BLaER1 treated with 17β-estradiol and CSF1 and Interleukin-3, amounts not matched to agents 10 nM and 100 nM (cell line): Measurements from ENCODE around the gene MAD1L1.

Source experiments
- H3K27ac ChIP-seq, 11 experiments: shearing (Covaris generic); formaldehyde crosslinking; 2 replicates each; pipeline ENCODE4 v1.8.1; 2022
- H3K27me3 ChIP-seq, 11 experiments: shearing (Covaris generic); formaldehyde crosslinking; 2 replicates each; pipeline ENCODE4 v1.8.1; 2022
- H3K36me3 ChIP-seq, 11 experiments: shearing (Covaris generic); formaldehyde crosslinking; 2 replicates each; pipeline ENCODE4 v1.8.1; 2022
- H3K4me1 ChIP-seq, 10 experiments: shearing (Covaris generic); formaldehyde crosslinking; 2 replicates each; pipeline ENCODE4 v1.8.1; 2022
- H3K4me2 ChIP-seq, 11 experiments: shearing (Covaris generic); formaldehyde crosslinking; 2 replicates each; pipeline ENCODE4 v1.8.1; 2022
- H3K4me3 ChIP-seq, 10 experiments: shearing (Covaris generic); formaldehyde crosslinking; 2 replicates each; pipeline ENCODE4 v1.8.1; 2022
- H3K9ac ChIP-seq, 11 experiments: shearing (Covaris generic); formaldehyde crosslinking; 2 replicates each; pipeline ENCODE4 v1.8.1; 2022
- H3K9me3 ChIP-seq, 11 experiments: shearing (Covaris generic); formaldehyde crosslinking; replicated peaks in 1 of 11; 2 replicates each; pipeline ENCODE4 v1.8.1; 2022
- H4K20me1 ChIP-seq, 11 experiments: shearing (Covaris generic); formaldehyde crosslinking; 2 replicates each; pipeline ENCODE4 v1.8.1; 2022
- Cebpa-rat ChIP-seq, 11 experiments: shearing (Covaris generic); IDR thresholded peaks; 2 replicates each; pipeline ENCODE4 v1.8.1; 2022

Gene MAD1L1

DNA sequence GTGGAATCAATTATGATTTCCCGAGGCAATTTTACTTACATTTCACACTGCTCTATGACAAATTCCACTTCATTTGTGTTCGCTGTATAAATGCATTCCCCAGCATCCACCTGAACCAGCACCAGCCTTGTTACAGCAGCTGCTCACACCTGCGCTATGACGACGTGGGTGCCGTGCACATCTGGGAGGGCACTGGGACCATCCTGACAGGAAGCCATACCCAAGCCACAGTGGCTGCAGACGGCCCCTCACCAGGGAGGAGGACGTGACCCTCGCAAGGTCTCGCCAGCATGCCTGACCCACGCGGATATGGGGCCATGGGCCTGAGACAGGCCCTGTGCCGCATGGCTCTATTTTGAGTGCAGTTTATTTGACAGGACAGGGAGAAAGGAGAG, 201.3 kb downstream of the MAD1L1 start:
- Histone ChIP-seq H3K4me1 (peaks cover 28 to 66% (median 54%) of the 10 kb centered on the region in 10 experiments), H3K27ac (peak overlapping the region in 2 of 11 experiments; percentile 28 to 45; a peak in 2 of 22 replicates), H3K4me3 (no peak overlapping the region), H3K9ac (peak overlapping the region in 2 of 11 experiments; percentile 9 to 48; a peak in 4 of 22 replicates), H3K9me3 (peaks cover 30 to 37% (median 34%) of the 10 kb centered on the region in 11 experiments), H4K20me1 (peaks cover 53 to 66% (median 60%) of the 10 kb centered on the region in 11 experiments; a peak in 21 of 22 replicates), H3K27me3 (peaks cover 0 to 2% (median 0%) of the 10 kb centered on the region in 11 experiments; a peak in 2 of 22 replicates), H3K4me2 (peak overlapping the region; percentile 62 to 96 (median 81)), H3K36me3 (peaks cover 15 to 39% (median 24%) of the 10 kb centered on the region in 11 experiments)
- no peak for TF ChIP-seq Cebpa-rat (IDR thresholded peaks at IDR 0.05)

GRCh38 chr7:2030475-2031450, 202.0 kb downstream of the MAD1L1 start:
- no peaks in the 10 kb centered on the region for H3K27me3 ChIP-seq
- peaks cover 27 to 62% (median 50%) of the 10 kb centered on the region in 10 experiments for H3K4me1 ChIP-seq
- TF ChIP-seq Cebpa-rat (IDR thresholded peaks at IDR 0.05), result no peak
- H3K4me3 ChIP-seq, result no peak overlapping the region
- peak overlapping the region; percentile 62 to 96 (median 81) for H3K4me2 ChIP-seq
- peaks cover 16 to 44% (median 27%) of the 10 kb centered on the region in 11 experiments for H3K36me3 ChIP-seq
- H3K9me3 ChIP-seq, result peaks cover 37 to 44% (median 41%) of the 10 kb centered on the region in 11 experiments
- peak overlapping the region in 2 of 11 experiments; percentile 28 to 45; a peak in 2 of 22 replicates for H3K27ac ChIP-seq
- peak overlapping the region in 3 of 11 experiments; percentile 9 to 48 (median 12); a peak in 2 of 22 replicates for H3K9ac ChIP-seq
- H4K20me1 ChIP-seq, result peaks cover 50 to 62% (median 55%) of the 10 kb centered on the region in 11 experiments; a peak in 21 of 22 replicates

DNA sequence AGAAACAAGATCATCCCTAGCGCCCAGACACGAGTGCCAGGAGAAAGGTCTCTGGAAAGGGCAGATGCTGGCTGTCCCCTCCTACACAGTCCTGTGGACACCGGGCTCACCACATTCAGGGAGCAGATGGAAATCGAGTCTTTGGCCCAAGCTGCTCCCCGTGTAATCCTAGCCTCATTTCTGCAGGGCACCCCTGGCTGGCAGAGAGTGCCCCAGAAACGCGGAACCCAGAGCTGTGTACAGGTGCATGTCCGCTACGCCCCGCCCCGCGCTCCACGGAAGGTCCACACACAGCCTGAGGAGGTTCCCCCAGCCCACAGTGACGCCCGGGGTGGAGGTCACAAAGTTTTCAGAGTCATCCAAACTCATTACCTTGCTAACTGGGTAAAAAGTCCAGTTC, 202.8 kb downstream of the MAD1L1 start:
- Histone ChIP-seq H4K20me1 (peaks cover 47 to 58% (median 52%) of the 10 kb centered on the region in 11 experiments; a peak in 21 of 22 replicates), H3K4me2 (peak overlapping the region in 7 of 11 experiments; percentile 77 to 96 (median 82); a peak in 10 of 22 replicates), H3K4me3 (no peak overlapping the region), H3K9me3 (peaks cover 44 to 52% (median 49%) of the 10 kb centered on the region in 11 experiments), H3K27me3 (no peaks in the 10 kb centered on the region), H3K4me1 (peaks cover 28 to 58% (median 47%) of the 10 kb centered on the region in 10 experiments), H3K27ac (no peak overlapping the region), H3K9ac (no peak overlapping the region), H3K36me3 (peaks cover 18 to 50% (median 34%) of the 10 kb centered on the region in 11 experiments)
- no peak for TF ChIP-seq Cebpa-rat (IDR thresholded peaks at IDR 0.05)

DNA sequence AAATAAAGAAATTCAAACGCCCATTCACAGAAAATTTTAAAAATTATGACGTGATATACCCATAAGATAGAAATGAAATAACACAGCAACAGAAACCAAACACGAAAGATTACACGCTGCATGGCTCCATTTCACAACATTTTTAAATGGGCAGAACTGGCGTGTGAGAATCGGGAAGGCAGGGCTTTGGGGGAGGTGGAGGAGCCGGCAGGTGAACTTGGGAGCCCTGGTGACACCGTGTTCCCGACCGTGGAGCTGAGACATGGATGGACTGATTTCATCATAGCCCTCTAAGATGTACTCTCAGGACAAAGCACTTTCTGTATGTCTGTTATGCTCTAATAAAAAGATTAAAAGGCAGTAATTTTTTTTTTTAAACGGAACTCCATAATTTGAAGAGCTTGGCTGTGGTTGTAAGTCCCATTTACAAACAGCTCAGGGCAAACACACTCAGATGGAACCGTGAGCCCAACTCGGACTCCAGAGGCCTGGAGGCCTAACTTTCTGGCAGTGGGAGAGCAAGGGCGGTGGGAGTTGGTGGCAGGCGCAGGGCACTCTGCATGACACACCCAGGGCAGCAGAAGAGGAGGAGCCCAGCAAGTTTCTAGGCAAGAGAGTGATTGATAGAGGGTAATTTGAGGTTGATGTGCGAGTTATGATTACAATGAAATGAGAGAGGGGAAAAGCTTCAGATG, 203.4 kb downstream of the MAD1L1 start:
- Histone ChIP-seq H3K4me1 (peaks cover 34 to 55% (median 45%) of the 10 kb centered on the region in 10 experiments), H3K27me3 (no peaks in the 10 kb centered on the region), H3K4me2 (peak overlapping the region in 4 of 11 experiments; percentile 77 to 96 (median 84); a peak in 3 of 22 replicates), H3K27ac (no peak overlapping the region), H3K9ac (no peak overlapping the region), H3K36me3 (peaks cover 18 to 50% (median 36%) of the 10 kb centered on the region in 11 experiments), H3K4me3 (no peak overlapping the region), H4K20me1 (peaks cover 44 to 52% (median 46%) of the 10 kb centered on the region in 11 experiments; a peak in 21 of 22 replicates), H3K9me3 (peaks cover 50 to 58% (median 55%) of the 10 kb centered on the region in 11 experiments)
- no peak for TF ChIP-seq Cebpa-rat (IDR thresholded peaks at IDR 0.05)

GRCh38 chr7:2028733-2029132, 204.0 kb downstream of the MAD1L1 start:
- Histone ChIP-seq H3K9me3 (peaks cover 50 to 62% (median 58%) of the 10 kb centered on the region in 11 experiments), H3K9ac (no peak overlapping the region), H4K20me1 (peaks cover 39 to 51% (median 42%) of the 10 kb centered on the region in 11 experiments; a peak in 21 of 22 replicates), H3K27me3 (no peaks in the 10 kb centered on the region), H3K36me3 (peaks cover 18 to 51% (median 36%) of the 10 kb centered on the region in 11 experiments), H3K4me3 (peak overlapping the region in 2 of 10 experiments; percentile 7 to 41; a peak in 1 of 20 replicates), H3K4me1 (peaks cover 39 to 53% (median 47%) of the 10 kb centered on the region in 10 experiments), H3K4me2 (no peak overlapping the region), H3K27ac (no peak overlapping the region)
- no peak for TF ChIP-seq Cebpa-rat (IDR thresholded peaks at IDR 0.05)

GRCh38 chr7:2025188-2025587, 207.6 kb downstream of the MAD1L1 start:
- Histone ChIP-seq H3K27ac (no peak overlapping the region), H4K20me1 (peaks cover 26 to 46% (median 32%) of the 10 kb centered on the region in 11 experiments; a peak in 19 of 22 replicates), H3K36me3 (peaks cover 18 to 48% (median 34%) of the 10 kb centered on the region in 11 experiments), H3K4me2 (peak overlapping the region in 2 of 11 experiments; percentile 46 to 79; a peak in 2 of 22 replicates), H3K9ac (no peak overlapping the region), H3K27me3 (peaks cover 0 to 4% (median 0%) of the 10 kb centered on the region in 11 experiments; a peak in 2 of 22 replicates), H3K9me3 (peaks cover 50 to 62% (median 58%) of the 10 kb centered on the region in 11 experiments), H3K4me1 (peaks cover 23 to 40% (median 36%) of the 10 kb centered on the region in 10 experiments), H3K4me3 (peak overlapping the region in 2 of 10 experiments; percentile 3 to 18; a peak in 2 of 20 replicates)
- TF ChIP-seq Cebpa-rat (IDR thresholded peaks at IDR 0.05), result no peak

DNA sequence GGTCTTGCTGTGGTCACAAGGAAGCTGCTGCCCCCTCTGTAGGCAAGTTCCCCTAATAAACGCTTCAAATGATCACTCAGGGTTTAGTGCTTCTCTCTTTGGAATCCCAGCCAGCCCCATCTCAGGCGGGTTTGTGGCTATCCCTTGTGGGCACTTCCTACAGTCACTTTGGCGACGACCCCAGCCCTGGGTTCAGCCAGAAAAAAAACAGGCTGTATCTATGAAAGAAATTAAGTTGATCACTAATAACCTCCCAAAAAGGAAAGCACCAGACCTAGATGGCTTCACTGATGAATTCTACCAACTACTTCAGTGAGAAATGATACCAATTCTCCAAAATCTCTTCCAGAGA, 208.2 kb downstream of the MAD1L1 start:
- Histone ChIP-seq H3K4me3 (0 out of 20 replicates have a peak overlapping the region, but pooled peaks of 1 of the 10 experiments have one; percentile 3), H3K9me3 (peaks cover 44 to 56% (median 52%) of the 10 kb centered on the region in 11 experiments), H3K4me2 (peak overlapping the region; percentile 10 to 79 (median 38); a peak in 18 of 22 replicates), H3K9ac (0 out of 22 replicates have a peak overlapping the region, but pooled peaks of 1 of the 11 experiments have one; percentile 6), H3K27ac (peak overlapping the region in 1 of 11 experiments; percentile 0; a peak in 1 of 22 replicates), H4K20me1 (peaks cover 27 to 49% (median 31%) of the 10 kb centered on the region in 11 experiments; a peak in 19 of 22 replicates), H3K27me3 (peaks cover 0 to 4% (median 0%) of the 10 kb centered on the region in 11 experiments; a peak in 2 of 22 replicates), H3K36me3 (peaks cover 12 to 41% (median 28%) of the 10 kb centered on the region in 11 experiments), H3K4me1 (peaks cover 29 to 47% (median 37%) of the 10 kb centered on the region in 10 experiments)
- no peak for TF ChIP-seq Cebpa-rat (IDR thresholded peaks at IDR 0.05)
